GM19372 (cell line): ENCODE measurements around the gene G2E3.

Experiments used
- ATAC-seq: cut with Tn5 transposase; IDR thresholded peaks from one replicate; pipeline ENCODE4 v1.9.1; 2021; ENCODE audit warnings: mild to moderate bottlenecking, low read depth, moderate library complexity; ENCODE audit not compliant: unreplicated experiment

The G2E3 gene

GRCh38 chr14:30645600-30645999 is 86.6 kb downstream of the G2E3 start:
- no peak for ATAC-seq

GRCh38 chr14:30648471-30648870 is 89.5 kb downstream of the G2E3 start:
- no peak for ATAC-seq

GRCh38 chr14:30651937-30652336 is 93.0 kb downstream of the G2E3 start:
- ATAC-seq, result no peak

GRCh38 chr14:30655124-30655523 is 96.2 kb downstream of the G2E3 start:
- no peak for ATAC-seq

- ATAC-seq, result no peak
Observed at GRCh38 chr14:30655658-30656057, 96.7 kb downstream of the G2E3 start.

- ATAC-seq, result no peak
Observed at GRCh38 chr14:30656190-30656632, 97.3 kb downstream of the G2E3 start.

- ATAC-seq, result no peak
Observed at GRCh38 chr14:30657050-30657449, 98.1 kb downstream of the G2E3 start.

- no peak for ATAC-seq
Observed at GRCh38 chr14:30657606-30658163, 98.7 kb downstream of the G2E3 start.

- no peak for ATAC-seq
Observed at GRCh38 chr14:30658645-30659044, 99.7 kb downstream of the G2E3 start.

GRCh38 chr14:30669594-30669993 is 110.6 kb downstream of the G2E3 start:
- no peak for ATAC-seq
